Activated CD4-positive, alpha-beta T cell treated with anti-CD3 and anti-CD28 coated beads, Interleukin-2, amount 10 ng/mL, durations not matched to agents 24 days and 14 days (primary cell): ENCODE measurements around the gene ARHGEF33. TPM values are rescaled to one million over a fixed set of nuclear protein-coding genes. Genes with fewer than 3 reads are reported as not detected.

Experiments
- DNase-seq: peaks from one replicate; pipeline ENCODE4 v3.0.0; 2022
- H3K27ac Mint-ChIP-seq: one replicate; pipeline ENCODE4 v1.8.0; 2022; ENCODE audit warnings: mild to moderate bottlenecking, mixed read lengths
- H3K27me3 Mint-ChIP-seq: one replicate; pipeline ENCODE4 v1.8.0; 2022; ENCODE audit warnings: mixed read lengths
- H3K36me3 Mint-ChIP-seq: one replicate; pipeline ENCODE4 v1.8.0; 2022; ENCODE audit warnings: low read depth, mild to moderate bottlenecking, mixed read lengths
- H3K4me1 Mint-ChIP-seq: one replicate; pipeline ENCODE4 v1.8.0; 2021; ENCODE audit warnings: mixed read lengths
- H3K4me3 Mint-ChIP-seq: one replicate; pipeline ENCODE4 v1.8.0; 2022; ENCODE audit warnings: mild to moderate bottlenecking, moderate library complexity, mixed read lengths
- H3K9me3 Mint-ChIP-seq: one replicate; pipeline ENCODE4 v1.8.0; 2021; ENCODE audit warnings: mixed read lengths
- intact Hi-C: fragments of 100-400 bp; cut with micrococcal nuclease; formaldehyde crosslinking; loops from one replicate; pipeline ENCODE4 v1.15.1; 2023
- total RNA-seq: library from RNA; stranded (reverse); gene quantifications from 2 replicates; pipeline ENCODE4 v1.2.3, GENCODE V29; 2022

ARHGEF33 gene
- total RNA-seq, 1 donor from 2014 or later: 0.09 TPM

DNA sequence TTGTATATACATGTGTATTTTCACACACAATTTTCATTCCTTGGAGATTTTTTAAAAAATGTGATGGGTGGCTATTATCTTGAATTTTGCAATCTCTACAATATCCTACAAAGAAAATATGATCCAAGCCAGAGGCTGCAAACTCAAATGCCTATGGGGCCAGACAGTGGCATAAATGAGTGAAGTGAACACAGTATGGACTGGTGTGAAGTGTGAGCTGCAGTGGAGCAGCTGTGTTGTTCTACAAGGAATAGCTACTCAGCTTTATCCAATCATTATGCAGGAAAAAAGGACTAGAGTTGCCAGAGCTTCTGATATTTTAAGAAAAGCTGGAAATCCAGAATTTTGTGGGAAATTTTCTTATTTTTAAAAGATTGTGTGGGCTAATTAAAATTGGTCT is 62.1 kb downstream of the ARHGEF33 start:
- Mint-ChIP-seq H3K27me3 (peaks cover 35% of the 10 kb centered on the region), H3K9me3 (no peaks in the 10 kb centered on the region), H3K36me3 (no peaks in the 10 kb centered on the region), H3K4me3 (no peak overlapping the region), H3K4me1 (peaks cover 1% of the 10 kb centered on the region), H3K27ac (no peak overlapping the region)
- intact Hi-C loops: no loop called here
- no peak for DNase-seq

- intact Hi-C loops: no loop called here
- no peak overlapping the region for H3K4me3 Mint-ChIP-seq
- H3K36me3 Mint-ChIP-seq: no peaks in the 10 kb centered on the region
- peaks cover 66% of the 10 kb centered on the region for H3K27me3 Mint-ChIP-seq
- H3K27ac Mint-ChIP-seq: no peak overlapping the region
- no peaks in the 10 kb centered on the region for H3K9me3 Mint-ChIP-seq
- DNase-seq: no peak
- H3K4me1 Mint-ChIP-seq: peaks cover 2% of the 10 kb centered on the region
Measured at GRCh38 chr2:38957972-38958371, 68.3 kb downstream of the ARHGEF33 start.

GRCh38 chr2:38959466-38959865 is 69.8 kb downstream of the ARHGEF33 start:
- H3K27ac Mint-ChIP-seq: no peak overlapping the region
- H3K9me3 Mint-ChIP-seq: no peaks in the 10 kb centered on the region
- H3K4me1 Mint-ChIP-seq: peaks cover 2% of the 10 kb centered on the region
- intact Hi-C loops: no loop called here
- peak overlapping the region; percentile 46 for H3K4me3 Mint-ChIP-seq
- H3K36me3 Mint-ChIP-seq: no peaks in the 10 kb centered on the region
- peaks cover 53% of the 10 kb centered on the region for H3K27me3 Mint-ChIP-seq
- no peak for DNase-seq

GRCh38 chr2:38959938-38960608 is 70.4 kb downstream of the ARHGEF33 start:
- peak; percentile 91 for DNase-seq
- Mint-ChIP-seq H3K27ac (no peak overlapping the region), H3K9me3 (no peaks in the 10 kb centered on the region), H3K27me3 (peaks cover 50% of the 10 kb centered on the region), H3K4me3 (peak overlapping the region; percentile 69), H3K36me3 (no peaks in the 10 kb centered on the region), H3K4me1 (peaks cover 2% of the 10 kb centered on the region)
- intact Hi-C loops: no loop called here

GRCh38 chr2:38960609-38961320 is 71.1 kb downstream of the ARHGEF33 start:
- H3K36me3 Mint-ChIP-seq: no peaks in the 10 kb centered on the region
- H3K9me3 Mint-ChIP-seq: no peaks in the 10 kb centered on the region
- peaks cover 2% of the 10 kb centered on the region for H3K4me1 Mint-ChIP-seq
- H3K27me3 Mint-ChIP-seq: peaks cover 49% of the 10 kb centered on the region
- no peak overlapping the region for H3K27ac Mint-ChIP-seq
- H3K4me3 Mint-ChIP-seq: no peak overlapping the region
- intact Hi-C loops: no loop called here
- no peak for DNase-seq

- Mint-ChIP-seq H3K27me3 (peaks cover 19% of the 10 kb centered on the region), H3K4me3 (no peak overlapping the region), H3K36me3 (no peaks in the 10 kb centered on the region), H3K27ac (no peak overlapping the region), H3K9me3 (no peaks in the 10 kb centered on the region), H3K4me1 (peaks cover under 1% of the 10 kb centered on the region)
- intact Hi-C loops: no loop called here
- no peak for DNase-seq
Measured at GRCh38 chr2:38966006-38966405, 76.3 kb downstream of the ARHGEF33 start.

DNA sequence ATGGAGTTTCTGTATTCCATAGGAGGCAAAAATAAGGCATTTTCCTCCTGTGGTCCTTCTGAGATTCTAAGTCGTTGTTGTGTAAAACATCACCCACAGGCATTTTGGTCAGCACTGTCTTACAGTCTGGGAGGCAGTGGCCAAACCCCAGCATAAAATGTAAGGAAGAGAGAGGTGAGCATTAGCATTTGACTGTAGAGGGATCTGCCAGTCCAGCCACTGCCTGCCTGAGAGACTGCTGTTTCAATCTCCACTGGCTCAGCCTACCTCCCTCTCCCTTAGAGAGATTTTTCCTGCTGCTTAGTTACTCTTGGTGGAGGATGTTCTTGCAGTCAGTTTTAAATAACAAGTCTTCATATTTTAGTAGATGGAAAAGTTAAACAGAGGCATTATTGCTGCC is 77.0 kb downstream of the ARHGEF33 start:
- H3K27ac Mint-ChIP-seq: no peak overlapping the region

GRCh38 chr2:38968021-38968420 is 78.3 kb downstream of the ARHGEF33 start:
- H3K36me3 Mint-ChIP-seq: no peaks in the 10 kb centered on the region
- peaks cover 3% of the 10 kb centered on the region for H3K27me3 Mint-ChIP-seq
- H3K4me1 Mint-ChIP-seq: no peaks in the 10 kb centered on the region
- no peaks in the 10 kb centered on the region for H3K9me3 Mint-ChIP-seq
- H3K27ac Mint-ChIP-seq: no peak overlapping the region
- DNase-seq: no peak
- intact Hi-C loops: no loop called here
- no peak overlapping the region for H3K4me3 Mint-ChIP-seq

More for the DNA sequence above, 77.0 kb downstream of the ARHGEF33 start:
- Mint-ChIP-seq H3K4me1 (no peaks in the 10 kb centered on the region), H3K36me3 (no peaks in the 10 kb centered on the region), H3K4me3 (no peak overlapping the region), H3K9me3 (no peaks in the 10 kb centered on the region), H3K27me3 (peaks cover 13% of the 10 kb centered on the region)
- no peak for DNase-seq
- intact Hi-C loops: no loop called here

DNA sequence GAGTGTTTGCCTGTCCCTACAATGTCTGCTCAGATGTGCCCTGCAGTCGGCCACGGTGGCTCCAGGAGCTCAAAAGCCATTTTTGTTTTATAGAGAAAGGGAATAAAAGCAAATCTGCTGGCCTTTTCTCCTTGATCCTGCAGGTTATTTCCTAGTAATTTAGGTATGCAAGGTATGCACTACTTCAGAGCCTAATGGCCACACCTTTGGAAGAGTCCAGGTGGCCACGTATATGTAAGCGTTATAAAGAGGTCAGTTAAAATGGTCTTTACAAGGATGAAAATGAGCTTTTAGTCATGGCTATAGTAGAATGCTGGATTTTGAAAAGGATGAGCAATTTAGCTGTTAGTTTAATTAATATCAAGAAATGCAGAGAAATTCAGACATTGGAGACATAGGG is 81.7 kb downstream of the ARHGEF33 start:
- H3K9me3 Mint-ChIP-seq: no peaks in the 10 kb centered on the region
- intact Hi-C loops: no loop called here
- no peak overlapping the region for H3K27ac Mint-ChIP-seq
- H3K27me3 Mint-ChIP-seq: peaks cover 2% of the 10 kb centered on the region
- H3K36me3 Mint-ChIP-seq: no peaks in the 10 kb centered on the region
- no peaks in the 10 kb centered on the region for H3K4me1 Mint-ChIP-seq
- no peak for DNase-seq
- no peak overlapping the region for H3K4me3 Mint-ChIP-seq

- Mint-ChIP-seq H3K4me3 (no peak overlapping the region), H3K4me1 (no peaks in the 10 kb centered on the region), H3K27ac (no peak overlapping the region), H3K36me3 (no peaks in the 10 kb centered on the region), H3K27me3 (no peaks in the 10 kb centered on the region), H3K9me3 (no peaks in the 10 kb centered on the region)
- DNase-seq: no peak
- intact Hi-C loops: no loop called here
Measured at GRCh38 chr2:38973266-38973665, 83.6 kb downstream of the ARHGEF33 start.

- Mint-ChIP-seq H3K4me1 (no peaks in the 10 kb centered on the region), H3K36me3 (peaks cover 4% of the 10 kb centered on the region), H3K27me3 (no peaks in the 10 kb centered on the region), H3K4me3 (no peak overlapping the region), H3K9me3 (no peaks in the 10 kb centered on the region), H3K27ac (no peak overlapping the region)
- intact Hi-C loops: no loop called here
- no peak for DNase-seq
Measured at GRCh38 chr2:38975042-38975441, 85.4 kb downstream of the ARHGEF33 start.

DNA sequence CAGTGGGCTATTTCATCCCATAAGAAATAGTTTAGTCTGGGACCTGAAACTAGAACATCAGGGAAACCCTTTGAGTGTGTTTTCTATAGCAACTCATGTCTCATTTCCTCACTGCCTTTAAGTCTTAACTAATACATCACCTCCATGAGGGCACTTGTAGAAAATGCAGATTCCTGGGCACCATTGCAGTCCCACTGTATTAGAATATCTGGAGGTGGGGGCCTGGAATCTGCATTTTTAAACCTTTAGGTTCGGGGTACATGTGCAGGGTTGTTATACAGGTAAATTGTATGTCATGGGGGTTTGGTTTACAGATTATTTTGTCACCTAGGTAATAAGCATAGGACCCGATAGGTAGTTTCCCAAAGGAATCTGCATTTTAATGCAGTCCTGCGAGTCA is 87.4 kb downstream of the ARHGEF33 start:
- H3K27ac Mint-ChIP-seq: no peak overlapping the region
- H3K27me3 Mint-ChIP-seq: no peaks in the 10 kb centered on the region
- H3K4me1 Mint-ChIP-seq: no peaks in the 10 kb centered on the region
- no peak for DNase-seq
- H3K9me3 Mint-ChIP-seq: no peaks in the 10 kb centered on the region
- no peak overlapping the region for H3K4me3 Mint-ChIP-seq
- intact Hi-C loops: no loop called here
- H3K36me3 Mint-ChIP-seq: peaks cover 4% of the 10 kb centered on the region

DNA sequence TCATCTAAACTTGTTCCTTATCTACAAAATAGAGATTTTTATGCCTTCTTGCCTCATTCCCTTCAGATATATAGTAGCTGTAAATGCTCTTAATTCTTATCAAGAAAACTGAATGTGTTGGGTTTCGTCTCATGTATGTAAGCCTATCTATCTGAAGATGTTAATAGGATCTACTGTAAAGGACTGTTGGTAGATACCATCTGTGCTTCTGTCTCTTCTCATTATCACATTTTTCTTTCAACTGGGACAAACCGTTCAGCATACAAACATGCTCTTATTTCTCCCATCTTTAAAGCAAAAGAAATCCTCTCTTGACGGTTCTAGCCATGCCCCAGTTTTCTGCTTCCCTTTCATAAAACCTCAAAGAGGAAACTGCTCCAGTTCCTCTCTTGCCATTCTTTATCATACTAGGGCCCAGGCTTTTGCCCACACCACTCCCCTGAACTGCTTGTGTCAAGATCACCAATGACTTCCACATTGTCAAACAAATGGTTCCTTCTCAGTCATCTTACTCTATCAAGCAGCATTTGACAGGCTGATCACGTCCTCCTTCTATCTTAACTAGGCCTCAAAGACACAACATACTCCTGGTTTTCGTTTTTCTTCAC is 88.7 kb downstream of the ARHGEF33 start:
- Mint-ChIP-seq H3K36me3 (peaks cover 6% of the 10 kb centered on the region), H3K4me3 (no peak overlapping the region), H3K27me3 (no peaks in the 10 kb centered on the region), H3K9me3 (no peaks in the 10 kb centered on the region), H3K4me1 (no peaks in the 10 kb centered on the region), H3K27ac (no peak overlapping the region)
- no peak for DNase-seq
- intact Hi-C loops: no loop called here

GRCh38 chr2:38978908-38979307 is 89.2 kb downstream of the ARHGEF33 start:
- no peaks in the 10 kb centered on the region for H3K9me3 Mint-ChIP-seq
- no peak for DNase-seq
- H3K27ac Mint-ChIP-seq: no peak overlapping the region
- intact Hi-C loops: no loop called here
- H3K4me1 Mint-ChIP-seq: no peaks in the 10 kb centered on the region
- no peaks in the 10 kb centered on the region for H3K27me3 Mint-ChIP-seq
- no peak overlapping the region for H3K4me3 Mint-ChIP-seq
- peaks cover 11% of the 10 kb centered on the region for H3K36me3 Mint-ChIP-seq
